NCI-H526 (cell line): Measurements from ENCODE around the gene NEK10.
"Not testable (repeated sequence)": the region's sequence is repeated elsewhere in the genome, so short reads cannot be mapped to it uniquely, and the experiment has no call there.

Experiments used
- DNase-seq, 2 experiments: peaks; one replicate each; lab custom pipeline; 2025; lab: John Stamatoyannopoulos, UW

Gene NEK10, protein sequence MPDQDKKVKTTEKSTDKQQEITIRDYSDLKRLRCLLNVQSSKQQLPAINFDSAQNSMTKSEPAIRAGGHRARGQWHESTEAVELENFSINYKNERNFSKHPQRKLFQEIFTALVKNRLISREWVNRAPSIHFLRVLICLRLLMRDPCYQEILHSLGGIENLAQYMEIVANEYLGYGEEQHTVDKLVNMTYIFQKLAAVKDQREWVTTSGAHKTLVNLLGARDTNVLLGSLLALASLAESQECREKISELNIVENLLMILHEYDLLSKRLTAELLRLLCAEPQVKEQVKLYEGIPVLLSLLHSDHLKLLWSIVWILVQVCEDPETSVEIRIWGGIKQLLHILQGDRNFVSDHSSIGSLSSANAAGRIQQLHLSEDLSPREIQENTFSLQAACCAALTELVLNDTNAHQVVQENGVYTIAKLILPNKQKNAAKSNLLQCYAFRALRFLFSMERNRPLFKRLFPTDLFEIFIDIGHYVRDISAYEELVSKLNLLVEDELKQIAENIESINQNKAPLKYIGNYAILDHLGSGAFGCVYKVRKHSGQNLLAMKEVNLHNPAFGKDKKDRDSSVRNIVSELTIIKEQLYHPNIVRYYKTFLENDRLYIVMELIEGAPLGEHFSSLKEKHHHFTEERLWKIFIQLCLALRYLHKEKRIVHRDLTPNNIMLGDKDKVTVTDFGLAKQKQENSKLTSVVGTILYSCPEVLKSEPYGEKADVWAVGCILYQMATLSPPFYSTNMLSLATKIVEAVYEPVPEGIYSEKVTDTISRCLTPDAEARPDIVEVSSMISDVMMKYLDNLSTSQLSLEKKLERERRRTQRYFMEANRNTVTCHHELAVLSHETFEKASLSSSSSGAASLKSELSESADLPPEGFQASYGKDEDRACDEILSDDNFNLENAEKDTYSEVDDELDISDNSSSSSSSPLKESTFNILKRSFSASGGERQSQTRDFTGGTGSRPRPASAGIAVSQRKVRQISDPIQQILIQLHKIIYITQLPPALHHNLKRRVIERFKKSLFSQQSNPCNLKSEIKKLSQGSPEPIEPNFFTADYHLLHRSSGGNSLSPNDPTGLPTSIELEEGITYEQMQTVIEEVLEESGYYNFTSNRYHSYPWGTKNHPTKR

GRCh38 chr3:27368831-27369607 is at the start of gene NEK10:
TSS of gene NEK10 (minus strand) at chr3:27369383. CDS start at chr3:27352882, 16,501 bp downstream.
- peak; percentile 64 to 93 for DNase-seq

DNA sequence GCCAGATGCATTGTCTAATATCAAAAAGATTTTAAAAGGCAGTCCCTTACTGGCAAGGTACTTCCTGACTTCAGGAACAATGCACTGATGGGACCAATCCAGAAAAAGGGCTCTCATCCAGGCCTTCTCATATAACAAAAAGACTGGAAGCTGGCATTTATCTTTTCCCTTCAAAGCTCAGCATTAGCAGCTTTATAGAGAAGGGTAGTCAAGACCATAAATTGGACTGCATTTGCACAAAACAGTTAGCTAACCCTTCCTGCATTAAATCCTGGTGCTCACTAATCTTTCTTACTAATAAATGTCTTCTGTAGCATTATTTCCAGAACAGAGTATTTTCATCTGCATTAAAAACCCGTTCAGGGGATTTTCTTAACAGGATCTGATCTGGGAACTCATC is 46.0 kb upstream of the NEK10 start:
- no peak for DNase-seq

DNA sequence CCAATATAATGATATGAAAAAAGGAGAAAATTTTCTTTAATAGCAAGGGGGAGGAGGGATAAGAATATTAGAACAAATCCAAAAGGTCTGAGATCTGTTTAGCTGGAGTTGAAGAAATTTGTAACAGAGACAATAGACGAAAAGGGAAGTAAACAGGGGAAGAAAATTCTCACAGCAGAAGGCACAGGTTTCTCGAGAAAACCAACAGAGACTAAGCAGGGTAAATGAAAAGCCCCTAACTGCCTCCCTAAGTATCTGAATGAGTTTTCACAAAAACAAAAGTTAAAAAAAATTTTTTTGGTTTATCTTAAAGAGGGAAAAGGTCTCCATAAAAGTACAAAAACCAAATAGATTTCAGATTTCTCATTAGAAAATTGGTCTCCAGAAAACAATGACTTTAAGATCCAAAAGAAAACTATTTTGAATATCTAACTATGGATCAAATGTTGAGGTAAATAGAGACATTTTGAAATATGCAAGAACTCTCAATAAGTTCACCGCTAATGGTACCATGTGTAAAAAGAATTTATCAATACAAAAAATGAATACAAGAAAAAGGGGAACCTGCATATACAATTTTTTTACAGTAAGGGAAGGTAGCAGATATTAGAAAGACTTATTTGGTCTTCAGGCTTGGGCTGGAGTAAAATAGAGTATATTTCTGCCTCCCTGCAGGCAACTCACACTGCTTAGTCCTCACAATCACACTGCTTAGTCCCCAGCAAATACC is 23.9 kb upstream of the NEK10 start:
- no peak for DNase-seq

DNA sequence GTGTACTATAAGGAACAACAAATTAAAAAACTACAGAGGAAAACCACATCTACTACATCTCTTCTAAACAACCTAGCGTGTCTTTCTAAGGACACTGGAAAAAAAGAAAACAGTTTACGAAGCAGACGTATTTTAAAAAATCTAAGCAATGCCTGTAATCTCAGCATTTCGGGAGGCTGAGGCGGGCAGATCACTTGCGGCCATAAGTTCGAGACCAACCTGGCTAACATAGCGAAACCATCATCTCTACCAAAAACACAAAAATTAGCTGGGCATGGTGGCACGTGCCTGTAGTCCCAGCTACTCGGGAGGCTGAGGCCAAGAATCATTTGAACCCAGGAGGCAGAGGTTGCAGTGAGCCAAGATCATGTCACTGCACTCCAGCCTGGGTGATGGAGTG is 23.2 kb upstream of the NEK10 start:
- DNase-seq = not testable (repeated sequence)

DNA sequence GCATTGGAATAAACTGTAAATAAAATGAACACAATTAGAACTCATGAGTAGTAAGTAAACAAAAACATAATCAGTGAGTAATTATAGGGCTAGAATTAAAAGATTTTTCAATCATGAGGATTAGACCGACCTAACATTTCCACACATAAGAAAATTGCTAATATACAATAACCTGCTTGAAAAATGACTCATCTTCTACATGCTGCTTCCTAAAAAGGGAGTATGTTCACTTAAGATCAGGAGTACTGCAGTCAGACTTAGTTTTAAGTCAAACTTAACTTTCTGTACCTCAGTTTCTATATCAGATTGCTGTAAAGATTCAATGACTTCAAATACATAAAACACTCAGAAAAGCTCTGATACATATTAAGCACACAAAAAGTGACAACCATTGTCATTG is 22.6 kb upstream of the NEK10 start:
- no peak for DNase-seq

DNA sequence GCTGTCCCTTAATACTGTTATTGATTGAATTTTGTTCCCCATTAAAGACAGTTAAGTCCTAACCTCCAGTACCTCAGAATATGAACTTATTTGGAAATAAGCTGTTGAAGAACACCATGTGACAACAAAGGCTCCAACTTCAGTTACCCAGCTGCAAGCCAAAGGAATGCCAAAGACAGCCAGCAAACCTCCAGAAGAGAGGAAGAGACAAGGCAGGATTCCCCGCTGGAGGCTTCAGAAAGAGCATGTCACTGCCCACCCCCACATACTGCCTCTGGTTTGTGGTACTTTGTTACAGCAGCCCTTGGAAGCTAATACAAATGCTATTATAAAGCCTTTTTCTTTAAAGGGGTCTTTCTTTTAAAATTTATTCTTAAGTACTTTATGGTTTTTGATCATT is 18.4 kb upstream of the NEK10 start:
- DNase-seq = no peak

DNA sequence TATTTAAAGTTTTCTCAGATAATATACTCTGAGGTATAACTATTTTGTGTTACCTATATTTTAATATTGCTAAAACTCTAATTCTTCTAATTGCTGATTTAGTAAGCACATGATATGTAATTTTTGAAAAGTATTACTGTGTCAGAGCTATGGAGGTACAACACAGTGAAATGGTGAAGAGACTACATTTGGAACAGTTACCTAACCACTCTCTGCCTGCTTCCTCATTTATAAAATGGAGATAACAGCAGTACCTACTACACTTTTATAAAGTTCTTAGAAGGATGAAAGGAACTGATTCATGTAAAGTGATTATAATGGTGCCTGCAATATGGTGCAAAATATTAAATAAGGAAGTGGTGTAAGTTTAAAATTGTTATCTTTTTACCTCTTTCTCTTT is 16.3 kb upstream of the NEK10 start:
- no peak for DNase-seq

DNA sequence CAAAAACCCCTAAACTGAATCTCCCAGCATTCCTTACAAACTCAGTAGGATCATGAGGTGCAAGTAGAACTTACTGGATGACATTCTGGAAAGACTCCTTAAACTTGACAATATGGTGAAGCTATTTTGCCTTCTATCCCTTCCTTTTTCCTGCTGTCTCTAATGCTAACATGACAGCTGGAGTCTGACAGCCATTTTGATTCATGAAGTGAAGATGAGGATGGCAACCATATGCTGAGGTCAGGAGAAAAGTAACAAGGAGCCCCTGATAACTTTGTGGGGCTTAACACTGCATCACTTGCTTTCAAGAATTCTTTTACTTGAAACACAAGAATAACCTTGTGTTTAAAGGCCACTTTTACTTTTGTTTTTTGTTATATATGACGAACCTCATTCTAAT is 15.0 kb upstream of the NEK10 start:
- no peak for DNase-seq

DNA sequence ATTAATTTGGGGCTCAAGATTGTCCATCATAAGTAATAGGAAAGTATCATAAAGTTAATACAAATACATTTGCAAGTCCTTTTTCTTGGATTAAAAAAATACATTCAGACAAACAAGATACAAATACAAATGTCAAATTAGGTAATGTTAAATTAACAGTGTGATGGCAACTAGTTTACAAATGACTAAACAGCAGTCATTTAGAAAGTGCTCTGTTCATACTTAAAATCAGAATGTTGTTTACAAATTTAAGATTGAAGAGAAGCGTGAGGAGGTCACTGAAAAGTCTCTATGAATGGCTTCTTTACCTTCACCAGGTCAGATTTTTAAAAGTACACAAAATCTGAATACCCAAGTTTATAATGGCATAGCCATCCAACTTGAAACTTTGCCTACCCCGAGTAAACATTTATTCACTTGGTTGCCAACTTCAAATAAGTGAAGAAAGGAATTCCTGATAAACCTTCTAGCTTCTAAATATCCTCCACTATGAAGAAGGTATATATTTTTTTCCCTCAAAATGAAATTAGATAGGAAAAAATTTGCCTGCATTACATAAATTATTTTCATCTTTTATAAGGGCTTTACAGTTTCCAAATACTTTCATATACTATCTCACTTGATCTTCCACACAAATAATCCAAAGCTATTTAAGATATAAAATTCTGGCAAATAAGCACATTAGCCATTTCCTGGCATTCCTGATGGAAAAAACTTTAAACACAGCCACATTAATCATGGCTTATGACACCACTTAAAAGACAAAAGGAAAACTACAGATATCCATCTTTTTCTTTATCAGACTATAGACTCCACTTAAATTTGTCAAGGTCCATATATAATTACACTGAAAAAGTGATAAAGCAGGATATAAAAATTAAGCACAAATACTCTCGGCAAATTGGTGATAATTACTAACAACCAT is 11.5 kb upstream of the NEK10 start:
- DNase-seq = no peak

DNA sequence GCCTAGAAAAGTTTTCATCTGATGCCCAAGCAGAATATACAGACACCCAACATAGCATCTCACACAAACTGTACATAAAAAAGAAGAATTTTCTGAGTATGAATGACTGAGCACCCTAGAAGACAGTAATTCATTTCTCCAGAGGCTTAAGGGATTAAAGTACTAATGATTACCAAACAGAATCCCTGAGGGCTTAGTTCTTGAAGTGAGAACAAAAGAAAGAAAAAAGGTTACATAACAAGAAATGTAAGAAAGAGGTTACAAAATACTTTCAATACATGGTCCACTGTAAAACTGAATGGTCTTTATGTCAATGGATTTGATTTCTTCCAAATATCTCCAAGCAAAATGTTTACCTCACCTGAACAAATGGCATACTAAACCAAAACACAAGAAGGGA is 9.1 kb upstream of the NEK10 start:
- DNase-seq = no peak

- DNase-seq = no peak
Measured at GRCh38 chr3:27376109-27376772, 7.1 kb upstream of the NEK10 start.

GRCh38 chr3:27366062-27366591 is 3.1 kb downstream of the NEK10 start:
- DNase-seq = no peak

GRCh38 chr3:27360113-27361078 is 8.8 kb downstream of the NEK10 start:
- peak; percentile 62 to 65 for DNase-seq

- no peak for DNase-seq
Measured at GRCh38 chr3:27358372-27358771, 10.8 kb downstream of the NEK10 start.

DNA sequence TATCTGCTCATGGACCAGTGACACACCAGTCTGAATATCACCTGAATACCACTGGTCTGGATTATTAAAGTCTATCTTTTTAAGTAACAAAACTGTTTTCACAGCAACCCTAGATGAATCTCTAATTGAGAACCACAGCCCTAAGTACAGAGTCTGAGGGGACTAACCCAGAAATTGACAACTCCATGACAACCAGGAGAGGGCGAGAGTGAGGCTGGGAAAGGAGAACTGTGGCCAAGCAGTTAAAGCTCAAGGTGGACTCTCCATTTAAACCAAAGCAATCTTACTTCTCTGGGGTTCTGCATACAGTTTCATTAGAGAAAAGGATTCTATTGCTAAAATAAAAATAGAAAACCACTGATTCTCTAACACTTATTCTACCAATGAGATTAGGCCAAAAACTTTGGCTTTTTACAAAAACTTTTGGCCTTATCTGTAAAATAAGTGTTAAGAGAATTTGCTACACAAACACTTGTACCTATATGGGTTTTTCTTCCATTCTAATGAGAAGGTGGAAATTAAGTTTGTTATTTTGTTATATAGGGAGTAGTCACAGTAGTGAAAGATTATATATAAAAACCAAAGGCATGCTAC is 11.4 kb downstream of the NEK10 start:
- DNase-seq = peak in 1 of 2 experiments; percentile 65

- DNase-seq = no peak
Measured at GRCh38 chr3:27356976-27357375, 12.2 kb downstream of the NEK10 start.

GRCh38 chr3:27354588-27355203 is 14.5 kb downstream of the NEK10 start:
- DNase-seq = no peak
